Pancreas (tissue), 10 donors: ENCODE data around the gene TCF25. TPM values are rescaled to one million over a fixed set of nuclear protein-coding genes. Genes with fewer than 3 reads are reported as not detected.
A peak's percentile ranks its signal among the peaks of the same experiment; 100 is the strongest.

Source experiments
- ATAC-seq, 4 donors: fragments of 200-7000 bp; cut with Tn5 transposase; one replicate each; pipeline versions ENCODE4 v1.8.0 to v1.9.1; 2020; ENCODE audit warnings: mild to moderate bottlenecking in 4 of 4, moderate library complexity in 4 of 4
- DNase-seq, 6 donors: peaks; one replicate each; pipeline ENCODE4 v3.0.0-alpha.2; 2020
- FAIRE-seq: peaks from 2 replicates; lab custom pipeline; 2012; peaks lifted over from hg19 to GRCh38; lab: Jason Lieb, UNC
- H3K27ac ChIP-seq, 4 donors: fragments of 200-600 bp; sonication (generic); 1 replicate in 3 of 4; 2 replicates in 1 of 4; pipeline versions ENCODE4 v1.5.0 to v1.8.0; 2020
- H3K27me3 ChIP-seq, 4 donors: fragments of 200-600 bp; one replicate each; pipeline ENCODE4 v1.8.0; 2021
- H3K36me3 ChIP-seq, 3 donors: fragments of 200-600 bp; sonication (generic) in 1 of 3; one replicate each; pipeline versions ENCODE4 v1.5.0 to v1.8.0; 2020 to 2021
- H3K4me1 ChIP-seq, 3 donors: fragments of 200-600 bp; one replicate each; pipeline ENCODE4 v1.8.0; 2021
- H3K4me3 ChIP-seq, 4 donors: fragments of 200-600 bp; sonication (generic) in 2 of 4; one replicate each; pipeline versions ENCODE4 v1.5.0 to v1.8.0; 2020 to 2021
- H3K9me3 ChIP-seq, 4 donors: fragments of 200-600 bp; one replicate each; pipeline ENCODE4 v1.8.0; 2021
- WGBS, 2 donors: extraction: QIAGEN DNeasy Blood & Tissue Kit; methylation state at CpG; one replicate each; pipeline ENCODE4 v1.1.7; 2013; 5-methylcytosine and 5-hydroxymethylcytosine counted together
- intact Hi-C, 3 donors: fragments of 100-400 bp; cut with DNase I; formaldehyde crosslinking; loops; one replicate each; pipeline versions ENCODE4 v1.11.1 to v1.14.2; 2022
- polyA plus RNA-seq, 2 donors: library from polyadenylated mRNA; stranded (reverse); fragments of 200-250 nt; gene quantifications; one replicate each; pipeline ENCODE4 v1.2.3, GENCODE V29; 2013
- total RNA-seq, 6 donors: library from RNA; stranded (reverse); fragmentation: NEBNext Ultra II Directional in 4 of 6; extraction: Animal tissue kit (Norgen Biotek cat#: 25700) in 4 of 6; gene quantifications; one replicate each; pipeline versions ENCODE4 v1.2.1 to v1.2.4, GENCODE V29; 2021 to 2023
- TF ChIP-seq, protein P1 (sequence below), 4 donors: fragments of 200-600 bp; sonication (generic) in 3 of 4; IDR thresholded peaks; one replicate each; pipeline versions ENCODE4 v1.5.0 to v1.8.0; 2021; ENCODE audit warnings: antibody characterized with exemption in 4 of 4
- donor health status: healthy with polysubstance abuse.
- donor health status: DM: no; HTN: no; CAD: no; lungs with moderate emphysema.
- donor health status: DM: no; HTN: no; CAD: no.
- donor health status: control.
- donor health status: control.
- donor health status: Bipolar disorder and iron deficiency.
- donor health status: DM: yes; HTN: yes; CAD: no.
- donor health status: DM: no; HTN: no; CAD: no.
- donor health status: DM: no; HTN: no; CAD: no.
- donor health status: DM: yes; HTN: yes; CAD: no.

Gene TCF25
- total and polyA plus RNA-seq, 8 donors = 81.0 to 250 (median 111) TPM

DNA sequence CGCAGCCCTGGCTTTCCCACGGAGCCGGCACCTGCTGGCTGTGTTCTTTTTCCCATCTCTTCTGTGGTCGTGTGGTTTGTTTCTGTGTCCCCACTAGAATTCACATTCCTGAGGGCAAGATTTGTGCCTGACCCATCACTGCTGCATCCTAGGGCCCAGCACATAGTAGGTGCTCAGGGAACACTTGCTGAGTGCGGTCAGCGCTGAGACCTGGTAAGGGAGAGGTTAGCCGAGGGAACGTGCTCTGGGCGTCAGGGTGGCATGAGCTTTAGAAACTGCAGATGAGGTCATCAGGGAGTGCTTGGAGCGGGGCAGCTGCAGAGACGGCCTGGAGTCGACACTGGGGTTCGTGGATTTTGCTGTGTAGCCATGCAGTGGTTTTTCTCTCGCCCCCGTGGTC, 81.1 kb downstream of the TCF25 start:
- intact Hi-C loops = no loop called here
- TF ChIP-seq, protein P1, sequence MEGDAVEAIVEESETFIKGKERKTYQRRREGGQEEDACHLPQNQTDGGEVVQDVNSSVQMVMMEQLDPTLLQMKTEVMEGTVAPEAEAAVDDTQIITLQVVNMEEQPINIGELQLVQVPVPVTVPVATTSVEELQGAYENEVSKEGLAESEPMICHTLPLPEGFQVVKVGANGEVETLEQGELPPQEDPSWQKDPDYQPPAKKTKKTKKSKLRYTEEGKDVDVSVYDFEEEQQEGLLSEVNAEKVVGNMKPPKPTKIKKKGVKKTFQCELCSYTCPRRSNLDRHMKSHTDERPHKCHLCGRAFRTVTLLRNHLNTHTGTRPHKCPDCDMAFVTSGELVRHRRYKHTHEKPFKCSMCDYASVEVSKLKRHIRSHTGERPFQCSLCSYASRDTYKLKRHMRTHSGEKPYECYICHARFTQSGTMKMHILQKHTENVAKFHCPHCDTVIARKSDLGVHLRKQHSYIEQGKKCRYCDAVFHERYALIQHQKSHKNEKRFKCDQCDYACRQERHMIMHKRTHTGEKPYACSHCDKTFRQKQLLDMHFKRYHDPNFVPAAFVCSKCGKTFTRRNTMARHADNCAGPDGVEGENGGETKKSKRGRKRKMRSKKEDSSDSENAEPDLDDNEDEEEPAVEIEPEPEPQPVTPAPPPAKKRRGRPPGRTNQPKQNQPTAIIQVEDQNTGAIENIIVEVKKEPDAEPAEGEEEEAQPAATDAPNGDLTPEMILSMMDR (IDR thresholded peaks at IDR 0.05) = no peak
- FAIRE-seq (no peak), DNase-seq (peak in 1 of 6 donors; percentile 31), ATAC-seq (no peak)
- no peaks in the 10 kb centered on the region for H3K9me3 ChIP-seq
- no peak overlapping the region for H3K27ac ChIP-seq
- H3K4me3 ChIP-seq = no peak overlapping the region
- peaks cover 0 to 4% (median 0%) of the 10 kb centered on the region in 3 donors for H3K4me1 ChIP-seq
- 89 to 93% methylated on average over 15 of the region's 15 CpGs for WGBS, 2 donors
- peaks cover 0 to 9% (median 0%) of the 10 kb centered on the region in 3 donors for H3K36me3 ChIP-seq
- no peaks in the 10 kb centered on the region for H3K27me3 ChIP-seq

DNA sequence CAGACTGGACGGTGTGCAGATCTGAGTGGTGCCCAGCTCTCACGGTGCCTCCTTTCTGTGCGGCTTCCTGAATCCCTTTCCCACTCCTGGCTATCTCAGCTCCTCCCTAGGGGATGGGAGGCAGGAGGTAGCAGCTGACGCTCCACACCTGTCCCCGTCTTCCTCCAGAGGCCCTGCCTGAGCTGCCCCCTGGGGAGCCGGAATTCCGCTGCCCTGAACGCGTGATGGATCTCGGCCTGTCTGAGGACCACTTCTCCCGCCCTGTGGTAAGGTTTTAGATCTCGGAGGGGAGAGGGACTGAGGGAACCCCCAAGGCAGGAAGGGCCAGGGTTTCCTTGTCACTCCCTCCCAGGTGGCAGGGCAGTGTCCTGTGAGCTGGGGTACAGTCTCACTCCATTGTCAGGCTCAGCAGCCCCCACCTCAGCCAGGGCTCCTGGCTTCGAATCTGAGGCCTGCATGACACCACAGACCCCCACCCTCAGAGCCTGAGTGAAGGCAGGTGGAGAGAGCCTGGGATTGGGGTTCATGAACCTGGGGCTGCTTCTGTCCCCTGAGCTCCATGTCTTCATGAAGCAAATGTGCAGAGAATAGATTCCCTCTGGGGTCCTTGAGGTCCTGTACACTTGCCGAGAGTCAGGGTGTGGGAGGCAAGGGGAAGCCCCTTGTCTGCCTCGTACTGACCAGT, 81.8 kb downstream of the TCF25 start:
- Histone ChIP-seq H3K9me3 (no peaks in the 10 kb centered on the region), H3K36me3 (peaks cover 0 to 9% (median 0%) of the 10 kb centered on the region in 3 donors), H3K4me3 (no peak overlapping the region), H3K27me3 (no peaks in the 10 kb centered on the region), H3K4me1 (no peaks in the 10 kb centered on the region), H3K27ac (no peak overlapping the region)
- 92 to 94% methylated on average over 15 of the region's 15 CpGs for WGBS, 2 donors
- ATAC-seq = no peak
- DNase-seq = peak in 1 of 6 donors; percentile 26
- FAIRE-seq = no peak
- TF ChIP-seq, protein P1 (IDR thresholded peaks at IDR 0.05) = no peak
- intact Hi-C loops = no loop called here

DNA sequence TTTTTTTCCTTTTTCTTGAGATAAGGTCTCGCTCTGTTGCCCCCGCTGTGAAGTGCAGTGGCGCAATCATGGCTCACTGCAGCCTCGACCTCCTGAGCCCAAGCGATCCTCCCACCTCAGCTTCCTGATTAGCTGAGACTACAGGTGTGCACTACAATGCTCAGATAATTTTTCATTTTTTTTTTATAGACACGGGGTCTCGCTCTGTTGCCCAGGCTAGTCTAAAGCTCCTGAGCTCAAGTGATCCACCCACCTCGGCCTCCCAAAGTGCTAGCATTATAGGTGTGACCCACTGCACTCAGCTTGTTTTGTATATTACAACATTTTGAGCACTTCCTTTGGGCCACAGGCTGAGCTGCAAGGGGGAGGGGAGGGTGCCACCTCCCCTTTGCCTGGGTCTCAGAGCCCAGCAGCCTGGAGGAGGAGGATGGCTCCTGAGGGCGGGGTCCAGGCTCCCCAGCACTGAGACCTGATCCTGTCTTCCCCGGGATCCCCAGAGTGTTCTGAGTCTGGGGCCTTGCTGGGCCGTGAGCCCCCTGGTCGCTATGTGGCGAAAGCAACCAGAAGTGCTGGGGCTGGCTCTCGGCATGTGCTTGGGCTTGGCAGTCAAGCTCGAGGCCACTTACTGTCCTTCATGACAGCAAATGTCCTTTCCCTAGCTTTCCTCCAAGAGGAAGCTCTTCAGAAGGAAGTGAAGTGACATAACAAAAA, 83.3 kb downstream of the TCF25 start:
- WGBS, 2 donors = 95 to 96% methylated on average over 15 of the region's 15 CpGs
- no peaks in the 10 kb centered on the region for H3K4me1 ChIP-seq
- H3K27me3 ChIP-seq = no peaks in the 10 kb centered on the region
- H3K36me3 ChIP-seq = peaks cover 0 to 9% (median 0%) of the 10 kb centered on the region in 3 donors
- TF ChIP-seq, protein P1 (IDR thresholded peaks at IDR 0.05) = no peak
- DNase-seq (peak in 1 of 6 donors; percentile 37), ATAC-seq (peak in 1 of 4 donors; percentile 26), FAIRE-seq (no peak)
- no peaks in the 10 kb centered on the region for H3K9me3 ChIP-seq
- H3K27ac ChIP-seq = no peak overlapping the region
- H3K4me3 ChIP-seq = no peak overlapping the region
- intact Hi-C loops = no loop called here

DNA sequence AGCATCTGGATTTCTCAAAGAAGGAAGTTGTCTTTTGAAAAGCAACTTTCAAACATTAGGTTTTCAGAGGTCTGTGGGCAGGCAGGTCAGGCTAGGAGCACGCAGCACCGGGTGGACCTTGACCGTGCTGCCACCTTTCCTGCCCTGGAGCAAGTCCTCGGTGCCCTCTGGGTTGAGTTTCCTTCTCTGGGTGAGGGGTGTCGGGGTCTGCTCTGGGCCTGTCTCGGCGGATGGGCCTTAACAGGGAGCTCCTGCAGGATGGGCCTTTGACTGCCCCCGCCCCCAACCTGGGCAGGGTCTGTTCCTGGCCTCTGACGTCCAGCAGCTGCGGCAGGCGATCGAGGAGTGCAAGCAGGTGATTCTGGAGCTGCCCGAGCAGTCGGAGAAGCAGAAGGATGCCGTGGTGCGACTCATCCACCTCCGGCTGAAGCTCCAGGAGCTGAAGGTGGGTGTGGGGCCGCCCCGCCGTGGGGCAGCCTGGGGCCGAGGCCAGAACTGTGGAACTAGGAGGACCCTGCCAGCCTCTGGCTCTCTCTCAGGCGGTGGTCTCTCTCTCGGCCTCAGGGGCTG, 83.9 kb downstream of the TCF25 start:
- TF ChIP-seq, protein P1 (IDR thresholded peaks at IDR 0.05) = no peak
- Histone ChIP-seq H3K9me3 (no peaks in the 10 kb centered on the region), H3K27me3 (no peaks in the 10 kb centered on the region), H3K36me3 (peaks cover 0 to 9% (median 0%) of the 10 kb centered on the region in 3 donors), H3K27ac (no peak overlapping the region), H3K4me1 (no peaks in the 10 kb centered on the region), H3K4me3 (peak overlapping the region in 1 of 4 donors; percentile 18)
- intact Hi-C loops = no loop called here
- FAIRE-seq (no peak), DNase-seq (peak in 1 of 6 donors; percentile 49), ATAC-seq (no peak)
- 93 to 95% methylated on average over 23 of the region's 23 CpGs for WGBS, 2 donors
